Measurements from ENCODE around the gene KIF2B. TPM values are rescaled to one million over a fixed set of nuclear protein-coding genes. Genes with fewer than 3 reads are reported as not detected.

The KIF2B gene, protein sequence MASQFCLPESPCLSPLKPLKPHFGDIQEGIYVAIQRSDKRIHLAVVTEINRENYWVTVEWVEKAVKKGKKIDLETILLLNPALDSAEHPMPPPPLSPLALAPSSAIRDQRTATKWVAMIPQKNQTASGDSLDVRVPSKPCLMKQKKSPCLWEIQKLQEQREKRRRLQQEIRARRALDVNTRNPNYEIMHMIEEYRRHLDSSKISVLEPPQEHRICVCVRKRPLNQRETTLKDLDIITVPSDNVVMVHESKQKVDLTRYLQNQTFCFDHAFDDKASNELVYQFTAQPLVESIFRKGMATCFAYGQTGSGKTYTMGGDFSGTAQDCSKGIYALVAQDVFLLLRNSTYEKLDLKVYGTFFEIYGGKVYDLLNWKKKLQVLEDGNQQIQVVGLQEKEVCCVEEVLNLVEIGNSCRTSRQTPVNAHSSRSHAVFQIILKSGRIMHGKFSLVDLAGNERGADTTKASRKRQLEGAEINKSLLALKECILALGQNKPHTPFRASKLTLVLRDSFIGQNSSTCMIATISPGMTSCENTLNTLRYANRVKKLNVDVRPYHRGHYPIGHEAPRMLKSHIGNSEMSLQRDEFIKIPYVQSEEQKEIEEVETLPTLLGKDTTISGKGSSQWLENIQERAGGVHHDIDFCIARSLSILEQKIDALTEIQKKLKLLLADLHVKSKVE
- total RNA-seq (2014; rRNA removed; shearing (Covaris generic)) (not detected in 2 replicates), polyA plus RNA-seq (2016; fragmentation: Nextera tagmentation; extraction: Ambion mirVana) (not detected in 2 replicates)

GRCh38 chr17:53822764-53823163 is at the start of gene KIF2B:
KIF2B (plus strand) TSS chr17:53822927; CDS start chr17:53823034, 107 bp downstream.
- H3K9me3 ChIP-seq (ENCODE audit: low read depth), result no peaks in the 10 kb centered on the region
- no peaks in the 10 kb centered on the region for H3F3A ChIP-seq (ENCODE audit: insufficient read depth)
- DNase-seq, result no peak
- H3K4me1 ChIP-seq (ENCODE audit: insufficient read depth), result no peaks in the 10 kb centered on the region
- no peaks in the 10 kb centered on the region for H4K20me1 ChIP-seq (ENCODE audit: insufficient read depth)
- H3K27me3 ChIP-seq (replicated peaks; ENCODE audit: insufficient read depth), result no peaks in the 10 kb centered on the region
- no peaks in the 10 kb centered on the region for H3K36me3 ChIP-seq (ENCODE audit: low read depth)
- TF ChIP-seq EZH2 (IDR thresholded peaks at IDR 0.05; ENCODE audit: insufficient read depth, poor library complexity, severe bottlenecking), result no peak
- no peak for TF ChIP-seq EZH2phosphoT487 (IDR thresholded peaks at IDR 0.05; ENCODE audit: insufficient read depth, low read depth)
- no peaks in the 10 kb centered on the region for H3K9me2 ChIP-seq (ENCODE audit: insufficient read depth)
- no peak within 1 kb of the TSS for H3K9ac ChIP-seq
- no peak within 1 kb of the TSS for H3K4me2 ChIP-seq (ENCODE audit: unreplicated experiment)
- H3K27ac ChIP-seq, result no peak within 1 kb of the TSS
- WGBS, 2 experiments (ENCODE audit: low coverage in 1 of 2, low lambda C conversion rate in 2 of 2, missing lambda C conversion rate in 2 of 2), result 59 to 65% methylated on average over 17 of the region's 17 CpGs
- H2AFZ ChIP-seq, result no peak within 1 kb of the TSS
- no peak within 1 kb of the TSS for H3K4me3 ChIP-seq
- in situ Hi-C loops (cut with MboI), result no loop called here
- H3K79me2 ChIP-seq (ENCODE audit: insufficient read depth), result no peaks in the 10 kb centered on the region

- no peak overlapping the region for H3K9ac ChIP-seq
- no peak overlapping the region for H3K4me2 ChIP-seq (ENCODE audit: unreplicated experiment)
- TF ChIP-seq EZH2 (IDR thresholded peaks at IDR 0.05; ENCODE audit: insufficient read depth, poor library complexity, severe bottlenecking) (no peak), EZH2phosphoT487 (IDR thresholded peaks at IDR 0.05; ENCODE audit: insufficient read depth, low read depth) (no peak)
- H3F3A ChIP-seq (ENCODE audit: insufficient read depth), result no peaks in the 10 kb centered on the region
- no peaks in the 10 kb centered on the region for H3K27me3 ChIP-seq (replicated peaks; ENCODE audit: insufficient read depth)
- no peaks in the 10 kb centered on the region for H3K9me3 ChIP-seq (ENCODE audit: low read depth)
- in situ Hi-C loops (cut with MboI), result no loop called here
- WGBS, 2 experiments (ENCODE audit: low coverage in 1 of 2, low lambda C conversion rate in 2 of 2, missing lambda C conversion rate in 2 of 2), result 0% methylated on average over 1 of the region's 2 CpGs
- no peaks in the 10 kb centered on the region for H3K4me1 ChIP-seq (ENCODE audit: insufficient read depth)
- no peak overlapping the region for H3K27ac ChIP-seq
- no peak overlapping the region for H3K4me3 ChIP-seq
- H3K36me3 ChIP-seq (ENCODE audit: low read depth), result no peaks in the 10 kb centered on the region
- no peak for DNase-seq
- no peaks in the 10 kb centered on the region for H3K9me2 ChIP-seq (ENCODE audit: insufficient read depth)
- no peaks in the 10 kb centered on the region for H4K20me1 ChIP-seq (ENCODE audit: insufficient read depth)
- no peak overlapping the region for H2AFZ ChIP-seq
- no peaks in the 10 kb centered on the region for H3K79me2 ChIP-seq (ENCODE audit: insufficient read depth)
These were observed 42.4 kb upstream of the KIF2B start for GRCh38 chr17:53780320-53780719.

DNA sequence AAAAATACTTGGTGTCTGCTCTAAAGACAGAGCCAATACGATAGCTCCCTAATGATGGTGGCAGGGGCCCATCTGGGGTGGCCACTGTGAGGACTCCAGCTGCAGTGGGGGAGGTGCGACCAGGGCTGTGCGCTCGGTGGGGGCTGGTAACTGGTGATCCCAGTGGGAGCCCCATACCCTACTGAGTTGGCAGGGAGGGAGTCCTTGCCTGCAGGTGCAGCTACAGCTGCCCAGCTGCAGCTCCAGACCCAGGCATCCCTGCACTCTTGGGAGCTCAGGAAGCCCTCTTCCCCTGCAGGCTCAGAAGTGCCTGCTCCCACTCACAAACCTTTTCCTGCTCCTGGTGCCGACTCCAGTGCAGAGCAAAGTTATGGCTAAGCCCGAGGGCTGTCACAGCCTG is 31.2 kb upstream of the KIF2B start:
- 42 to 47% methylated on average over 6 of the region's 6 CpGs for WGBS, 2 experiments (ENCODE audit: low coverage in 1 of 2, low lambda C conversion rate in 2 of 2, missing lambda C conversion rate in 2 of 2)
- H3K27me3 ChIP-seq (replicated peaks; ENCODE audit: insufficient read depth), result no peaks in the 10 kb centered on the region
- no peaks in the 10 kb centered on the region for H3K79me2 ChIP-seq (ENCODE audit: insufficient read depth)
- H3K27ac ChIP-seq, result no peak overlapping the region
- no peaks in the 10 kb centered on the region for H3K9me2 ChIP-seq (ENCODE audit: insufficient read depth)
- no peak overlapping the region for H2AFZ ChIP-seq
- in situ Hi-C loops (cut with MboI), result no loop called here
- H3K4me3 ChIP-seq, result no peak overlapping the region
- H3F3A ChIP-seq (ENCODE audit: insufficient read depth), result no peaks in the 10 kb centered on the region
- no peak for TF ChIP-seq EZH2phosphoT487 (IDR thresholded peaks at IDR 0.05; ENCODE audit: insufficient read depth, low read depth)
- no peak for TF ChIP-seq EZH2 (IDR thresholded peaks at IDR 0.05; ENCODE audit: insufficient read depth, poor library complexity, severe bottlenecking)
- no peaks in the 10 kb centered on the region for H4K20me1 ChIP-seq (ENCODE audit: insufficient read depth)
- DNase-seq, result no peak
- H3K9ac ChIP-seq, result no peak overlapping the region
- no peaks in the 10 kb centered on the region for H3K36me3 ChIP-seq (ENCODE audit: low read depth)
- no peak overlapping the region for H3K4me2 ChIP-seq (ENCODE audit: unreplicated experiment)
- H3K4me1 ChIP-seq (ENCODE audit: insufficient read depth), result no peaks in the 10 kb centered on the region
- no peaks in the 10 kb centered on the region for H3K9me3 ChIP-seq (ENCODE audit: low read depth)

GRCh38 chr17:53792451-53792850 is 30.3 kb upstream of the KIF2B start:
- no peaks in the 10 kb centered on the region for H3K9me2 ChIP-seq (ENCODE audit: insufficient read depth)
- H3K4me2 ChIP-seq (ENCODE audit: unreplicated experiment), result no peak overlapping the region
- H3K27me3 ChIP-seq (replicated peaks; ENCODE audit: insufficient read depth), result no peaks in the 10 kb centered on the region
- no peaks in the 10 kb centered on the region for H3K9me3 ChIP-seq (ENCODE audit: low read depth)
- H2AFZ ChIP-seq, result no peak overlapping the region
- H3K27ac ChIP-seq, result no peak overlapping the region
- no peak overlapping the region for H3K4me3 ChIP-seq
- H3K9ac ChIP-seq, result no peak overlapping the region
- WGBS, 2 experiments (ENCODE audit: low coverage in 1 of 2, low lambda C conversion rate in 2 of 2, missing lambda C conversion rate in 2 of 2), result 23 to 24% methylated on average over 5 of the region's 5 CpGs
- TF ChIP-seq EZH2phosphoT487 (IDR thresholded peaks at IDR 0.05; ENCODE audit: insufficient read depth, low read depth) (no peak), EZH2 (IDR thresholded peaks at IDR 0.05; ENCODE audit: insufficient read depth, poor library complexity, severe bottlenecking) (no peak)
- in situ Hi-C loops (cut with MboI), result no loop called here
- no peaks in the 10 kb centered on the region for H3K36me3 ChIP-seq (ENCODE audit: low read depth)
- no peaks in the 10 kb centered on the region for H3F3A ChIP-seq (ENCODE audit: insufficient read depth)
- H4K20me1 ChIP-seq (ENCODE audit: insufficient read depth), result no peaks in the 10 kb centered on the region
- DNase-seq, result no peak
- H3K4me1 ChIP-seq (ENCODE audit: insufficient read depth), result no peaks in the 10 kb centered on the region
- no peaks in the 10 kb centered on the region for H3K79me2 ChIP-seq (ENCODE audit: insufficient read depth)
